KG1 (cell line): ENCODE data around the gene CBX6.

Experiments
- DNase-seq: peaks from one replicate; lab custom pipeline; 2025; lab: John Stamatoyannopoulos, UW

Gene CBX6

DNA sequence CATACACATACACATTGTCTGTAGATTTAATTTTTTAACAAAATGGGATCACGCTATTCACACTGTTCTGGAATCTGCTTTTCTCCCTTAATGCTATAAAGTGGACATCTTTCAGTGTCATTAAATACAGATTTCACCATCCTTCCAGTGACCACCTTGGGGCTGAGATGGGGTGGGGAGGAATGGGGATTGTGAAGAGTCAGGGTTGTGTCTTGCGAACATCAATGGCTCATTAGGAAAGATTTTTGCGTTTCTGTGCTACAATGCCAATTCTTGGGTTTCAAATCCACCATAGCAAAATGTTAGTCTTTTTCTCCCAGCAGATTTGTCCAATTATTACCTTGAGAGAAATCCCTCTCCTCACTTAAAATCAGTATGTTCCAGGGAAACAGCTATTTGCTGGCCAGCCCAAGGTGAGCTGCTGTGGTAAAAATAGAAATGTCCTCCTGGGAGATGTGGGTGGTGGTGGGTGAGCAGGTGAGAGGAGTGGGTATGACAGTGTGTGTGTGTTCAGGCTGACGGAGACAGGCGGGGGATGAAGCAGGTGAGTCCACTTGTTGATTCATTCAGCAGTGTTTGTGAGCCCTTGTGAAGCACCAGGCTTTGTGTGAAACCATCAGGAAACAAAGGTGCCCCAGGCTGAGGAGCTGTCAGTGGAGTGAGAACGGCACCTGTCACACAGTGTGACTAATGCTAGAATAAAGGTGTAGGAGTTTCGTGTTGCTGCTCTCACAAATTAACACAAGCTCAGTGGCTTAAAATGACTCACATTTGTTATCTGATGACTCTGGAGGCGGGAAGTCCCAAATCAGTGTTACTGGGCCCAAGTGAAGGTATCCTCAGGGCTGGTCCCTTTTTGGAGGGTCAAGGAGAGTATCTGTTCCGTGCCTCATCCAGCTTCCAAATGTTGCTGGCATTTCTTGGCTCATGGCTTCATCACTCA lies 1.7 kb upstream of the CBX6 start:
- DNase-seq: no peak

DNA sequence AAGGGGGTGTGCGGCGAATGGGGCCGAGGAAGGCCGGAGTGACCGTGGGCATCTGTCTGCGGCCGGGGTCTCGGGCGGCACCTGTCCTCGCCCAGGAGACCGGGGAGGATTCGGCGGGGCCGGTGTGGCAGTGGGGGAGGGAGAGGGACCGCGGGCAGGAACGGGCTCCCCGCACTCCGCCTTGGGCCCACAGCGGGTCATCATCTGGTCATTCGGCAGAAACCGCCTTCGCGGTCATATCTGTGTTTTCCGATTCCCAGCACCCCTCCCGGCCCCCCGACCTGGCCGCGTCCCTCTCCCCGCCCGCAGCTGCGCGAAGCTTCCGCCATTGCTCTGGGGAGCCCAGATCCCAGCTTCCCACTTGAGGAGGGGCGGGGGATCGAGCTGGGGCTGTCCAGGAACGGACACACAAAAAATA lies 824 bp upstream of the CBX6 start:
- DNase-seq: no peak

DNA sequence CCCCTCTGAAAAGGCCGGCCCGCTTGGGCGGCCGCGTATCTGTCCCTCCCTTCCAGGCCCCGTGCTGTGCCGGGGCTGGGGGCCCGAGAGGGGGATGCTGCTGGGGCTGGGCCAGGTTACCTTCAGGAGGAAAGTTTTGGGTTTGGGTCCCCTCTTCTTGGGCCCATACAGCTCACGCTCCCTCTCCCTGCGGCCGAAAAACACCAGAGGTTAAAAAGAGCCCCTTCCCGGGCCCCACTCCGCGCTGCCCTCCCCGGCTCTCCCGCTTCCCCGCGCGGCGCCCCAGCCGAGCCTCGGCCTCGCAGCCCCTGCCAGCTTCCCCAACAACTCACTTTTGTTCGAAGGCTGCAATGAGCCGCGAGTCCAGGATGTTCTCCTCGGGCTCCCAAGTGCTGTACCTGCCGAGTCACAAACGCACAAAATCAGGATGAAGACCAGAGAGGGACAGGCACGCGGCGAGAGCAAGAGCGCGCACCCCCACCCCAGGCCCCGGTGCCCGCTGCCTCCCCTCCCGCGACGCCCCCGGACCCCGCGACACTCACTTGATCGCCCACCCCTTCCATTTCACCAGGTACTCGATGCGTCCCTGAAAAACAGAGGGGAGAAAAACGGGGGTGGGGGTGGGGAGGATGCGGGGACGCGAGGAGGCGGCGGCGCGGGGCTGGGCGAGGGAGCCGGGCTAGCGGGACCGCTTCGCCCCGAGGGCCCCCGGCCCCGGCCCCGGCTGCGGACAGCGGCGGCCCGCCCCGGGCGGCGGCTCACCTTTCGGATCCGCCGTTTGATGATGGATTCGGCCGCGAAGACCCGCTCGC lies 450 bp downstream of the CBX6 start:
- peak; percentile 21 for DNase-seq

DNA sequence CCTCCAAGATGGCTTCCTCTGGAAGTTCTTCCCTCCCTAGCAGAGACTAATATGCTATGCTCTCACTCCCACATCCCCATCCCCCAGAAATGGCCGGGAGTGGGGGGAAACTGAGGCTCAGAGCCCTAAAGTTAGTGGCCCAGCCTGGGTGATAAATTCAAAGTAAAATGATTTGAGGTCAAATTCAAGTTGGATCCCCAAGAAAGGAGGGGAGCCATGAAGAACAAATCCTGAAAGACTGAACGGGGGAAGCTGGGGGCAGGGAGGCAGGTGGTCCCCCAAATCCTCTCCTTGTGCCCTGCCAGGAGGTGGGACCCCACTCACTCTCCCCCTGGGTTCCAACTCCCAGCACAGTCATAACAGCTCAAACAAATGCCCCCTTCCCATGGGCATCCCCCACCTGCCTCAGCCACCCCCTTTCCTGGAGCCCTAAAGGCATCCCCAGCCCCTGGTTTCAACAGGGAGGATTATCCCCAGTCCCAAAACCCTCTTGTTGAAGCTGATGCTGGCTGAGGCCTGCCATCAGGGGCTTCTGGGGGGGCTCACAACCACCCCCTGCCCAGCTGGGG lies 1.1 kb downstream of the CBX6 start:
- DNase-seq: no peak

DNA sequence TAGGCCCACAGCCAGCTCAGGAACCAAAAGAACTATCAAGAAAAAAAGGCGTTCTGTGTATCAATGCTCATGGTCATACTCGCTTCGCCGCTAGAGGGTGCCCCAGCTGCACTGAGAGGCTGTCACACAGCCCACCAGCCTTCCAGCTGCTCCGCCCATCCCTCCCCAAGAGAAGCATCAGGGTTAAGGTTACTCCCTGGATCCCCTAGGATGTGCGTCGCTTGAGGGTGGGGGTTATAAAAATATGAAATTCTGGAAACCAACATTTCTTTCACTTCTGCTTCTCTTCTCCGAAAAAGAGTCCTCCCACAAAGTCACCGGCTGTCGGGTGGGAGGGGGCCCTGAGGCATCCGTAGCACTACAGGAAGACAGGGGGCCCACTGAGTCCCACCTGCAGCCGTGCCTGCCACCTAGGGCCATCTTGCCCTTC lies 1.7 kb downstream of the CBX6 start:
- peak; percentile 46 for DNase-seq

DNA sequence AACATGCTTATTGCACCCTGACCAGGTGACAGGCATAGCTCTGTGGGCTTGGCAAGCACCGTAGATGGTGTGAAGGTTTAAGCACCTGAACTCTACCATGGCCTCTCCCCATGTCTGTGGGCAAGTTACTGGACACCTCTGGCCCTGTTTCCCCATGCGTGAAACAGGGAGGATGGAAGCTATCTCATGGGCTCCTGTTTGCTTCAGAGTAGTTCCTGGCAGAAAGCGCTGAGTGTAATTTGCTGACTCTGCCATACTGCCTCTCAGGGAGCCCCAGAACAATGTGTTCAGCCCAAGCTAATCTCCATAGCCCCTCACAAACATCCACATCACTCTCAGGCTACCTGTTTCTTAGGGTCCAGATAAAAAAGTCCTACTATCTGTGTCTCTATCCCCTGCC lies 2.4 kb downstream of the CBX6 start:
- DNase-seq: no peak

DNA sequence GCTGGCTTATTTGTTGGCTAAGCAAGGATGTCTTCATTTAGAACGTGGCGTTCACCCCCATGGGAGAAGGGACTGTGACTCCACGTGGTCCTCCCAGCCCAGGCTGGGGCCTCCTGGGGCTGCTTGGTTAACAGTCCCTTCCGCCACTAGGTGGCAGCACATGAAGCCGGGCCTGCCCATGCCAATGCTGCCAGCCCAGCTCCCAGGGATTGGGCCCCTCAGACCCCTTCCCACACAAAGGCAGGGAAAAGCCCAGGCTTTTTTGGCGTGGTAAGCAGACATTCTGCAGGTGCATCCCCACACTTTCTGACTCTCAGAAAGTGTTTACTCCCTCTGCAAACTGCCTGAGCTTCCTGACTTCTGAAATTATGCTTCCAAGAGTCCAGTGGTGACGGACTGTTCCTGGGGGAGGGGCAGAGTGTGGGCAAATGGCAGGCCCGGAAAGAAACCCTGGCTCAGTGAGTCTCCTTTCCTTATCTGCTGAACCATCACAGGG lies 3.1 kb downstream of the CBX6 start:
- DNase-seq: peak; percentile 20

DNA sequence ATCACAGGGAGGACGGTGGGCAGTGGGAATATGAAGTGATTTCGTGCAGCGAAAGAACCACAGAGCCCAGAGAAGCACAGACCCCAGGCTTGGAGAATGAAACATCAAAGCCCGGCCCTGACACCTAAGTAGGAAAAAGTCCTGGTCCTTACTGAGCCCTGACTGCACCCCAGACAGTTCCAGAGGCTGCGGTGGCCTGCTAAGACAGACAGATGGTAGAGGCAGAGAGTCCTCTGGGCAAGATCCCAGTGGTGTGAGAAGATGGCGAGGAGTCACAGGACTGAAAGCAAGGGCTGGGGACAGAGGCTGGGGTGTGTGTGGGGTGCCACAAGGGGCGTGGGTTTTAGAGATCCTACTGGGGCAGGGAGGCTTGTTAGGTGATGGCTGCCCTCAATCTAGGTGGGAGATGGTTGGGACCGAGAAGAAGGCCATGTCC lies 3.7 kb downstream of the CBX6 start:
- DNase-seq: no peak

DNA sequence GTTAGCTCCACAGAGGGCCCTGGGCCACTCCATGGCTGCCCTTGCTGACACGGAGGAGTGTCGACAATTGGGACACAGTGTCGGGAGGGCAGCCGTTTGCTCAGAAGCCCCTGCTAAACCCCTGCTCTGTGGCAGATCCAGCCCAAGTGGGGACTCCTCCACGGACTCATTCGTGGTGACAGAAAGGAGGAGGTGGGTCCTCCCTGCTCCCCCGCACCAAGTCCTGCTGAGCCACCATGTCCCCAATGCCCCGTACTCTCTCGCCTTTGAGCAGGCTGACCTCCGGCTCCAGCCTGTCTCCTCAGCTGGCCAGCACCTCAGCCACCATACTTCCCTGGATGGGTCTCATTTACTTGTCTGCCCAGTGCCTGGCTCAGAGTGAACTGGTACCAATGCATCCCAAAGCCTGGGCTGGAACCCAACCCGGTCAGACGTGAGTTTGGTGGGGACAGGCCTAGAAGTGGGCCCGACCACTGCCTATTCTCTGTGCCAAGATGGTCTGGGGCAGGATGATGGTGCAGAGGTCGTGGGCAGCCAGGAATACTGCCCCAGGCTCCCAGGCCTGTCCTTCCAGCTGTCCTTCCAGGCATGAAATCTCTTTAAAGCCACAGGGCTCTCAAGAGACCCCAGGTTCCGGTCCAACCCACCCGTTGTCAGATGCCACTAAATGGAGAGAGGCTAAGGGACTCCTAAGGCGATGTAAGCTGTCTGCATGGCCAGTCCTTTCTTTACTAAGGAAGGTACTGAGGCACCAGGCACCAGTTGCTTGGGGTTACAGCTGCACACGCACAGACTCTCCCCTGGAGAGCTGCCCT lies 4.3 kb downstream of the CBX6 start:
- DNase-seq: no peak

DNA sequence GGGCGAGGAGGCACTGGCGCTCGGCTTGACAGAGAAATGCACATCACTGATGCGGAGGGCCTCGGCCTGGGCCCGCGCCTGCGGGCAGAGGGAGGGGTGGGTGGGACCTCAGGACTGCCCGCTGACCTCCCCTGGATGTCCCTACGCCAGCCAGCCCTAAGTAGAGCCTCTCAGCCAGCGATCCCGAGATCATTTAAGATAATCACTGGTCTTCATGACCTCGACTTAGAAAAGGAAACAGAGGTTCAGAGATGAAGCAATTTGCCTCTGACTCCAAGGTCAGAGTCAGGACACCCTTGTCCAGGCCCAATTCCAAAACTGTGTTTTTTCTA lies 4.9 kb downstream of the CBX6 start:
- DNase-seq: no peak

DNA sequence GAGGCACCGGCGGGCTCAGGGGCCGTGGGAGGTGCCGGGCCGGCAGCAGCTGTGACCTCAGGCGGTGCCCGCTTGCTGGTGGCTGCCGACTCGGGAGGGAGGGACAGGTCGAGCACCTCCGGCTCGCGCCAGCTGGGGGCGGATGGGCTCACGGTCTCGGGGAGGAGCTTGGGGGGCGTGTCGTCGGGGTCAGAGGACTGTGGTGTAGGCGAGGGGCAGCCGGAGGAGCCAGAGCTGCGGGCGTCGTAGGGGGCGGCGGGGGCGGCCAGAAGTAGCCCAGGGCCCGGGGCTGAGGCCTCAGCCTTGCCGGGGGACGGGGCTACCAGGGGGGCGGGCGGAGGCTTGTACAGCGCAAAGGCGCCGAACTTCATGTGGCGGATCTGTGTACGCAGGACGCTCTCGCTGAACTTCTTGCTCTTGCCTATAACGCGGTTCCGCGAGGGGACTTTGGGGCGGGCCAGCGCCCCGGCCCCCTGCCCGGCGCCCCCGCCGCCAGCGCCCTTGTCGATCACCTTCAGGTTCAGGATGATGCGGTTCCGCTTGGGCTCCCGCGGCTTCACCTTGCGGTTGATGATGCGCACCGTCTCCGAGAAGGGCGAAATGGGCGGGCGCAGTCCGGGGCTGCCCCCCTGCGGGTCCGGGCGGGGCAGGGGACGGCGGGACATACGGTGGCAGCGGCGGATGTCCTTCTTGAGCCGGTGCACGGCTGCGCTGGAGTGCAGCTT lies 5.5 kb downstream of the CBX6 start:
- DNase-seq: no peak

DNA sequence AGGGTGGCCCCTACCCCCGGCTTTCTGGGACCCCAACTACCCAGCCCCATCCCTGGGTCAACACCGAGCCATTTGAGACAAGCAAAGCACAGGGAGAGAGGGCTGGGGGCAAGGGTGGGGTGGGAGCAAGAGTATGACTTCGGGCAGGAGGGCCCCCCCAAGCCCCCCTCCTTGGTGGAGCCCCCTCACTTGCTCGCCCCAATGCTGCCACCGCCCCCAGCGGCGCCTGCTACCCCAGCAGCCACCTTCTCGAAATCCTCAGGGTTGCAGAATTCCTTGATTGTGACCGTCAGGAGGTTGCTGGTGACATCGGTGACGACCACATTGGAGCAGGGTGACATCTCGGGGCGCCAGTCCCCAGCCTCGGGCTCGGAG lies 6.0 kb downstream of the CBX6 start:
- DNase-seq: no peak

DNA sequence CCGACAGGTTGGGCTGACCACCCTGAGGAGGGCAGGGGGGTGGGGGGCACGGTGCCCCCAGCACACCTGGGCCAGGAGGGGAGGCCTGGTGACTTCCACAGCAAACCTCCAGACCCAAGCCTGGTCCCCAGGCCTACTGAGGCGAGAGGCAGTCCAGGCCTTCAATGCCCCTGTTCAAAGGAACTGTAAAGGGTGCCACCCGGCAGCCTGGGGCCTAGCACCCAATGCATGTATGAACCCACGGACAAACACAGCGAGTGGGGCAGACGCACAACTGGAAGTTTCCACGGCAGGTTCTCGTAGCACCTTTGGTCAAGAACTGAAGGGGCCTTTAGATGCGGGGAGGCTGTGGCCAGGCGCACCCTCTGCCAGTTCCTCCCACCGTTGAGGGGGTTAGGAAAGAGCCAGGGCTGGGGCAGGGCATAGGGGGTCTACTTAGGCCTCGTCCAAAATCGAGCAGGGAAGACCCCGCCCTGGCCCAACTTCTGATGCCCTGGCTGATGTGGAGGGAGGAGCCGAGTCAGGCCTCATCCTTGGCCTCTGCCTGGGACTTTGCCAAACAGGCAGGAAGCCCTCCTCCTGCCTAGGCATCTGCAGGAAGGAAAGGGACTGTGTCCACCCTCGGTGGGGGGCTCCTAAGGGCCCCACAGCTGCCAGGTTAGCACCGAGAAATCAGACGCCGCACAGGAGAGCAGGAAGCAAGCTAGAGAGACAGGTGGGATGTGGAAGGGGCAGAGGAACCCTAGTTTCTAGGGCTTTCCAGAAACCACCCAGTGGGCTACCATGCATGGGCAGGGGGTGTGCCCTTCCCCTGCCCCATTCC lies 6.6 kb downstream of the CBX6 start:
- DNase-seq: no peak

DNA sequence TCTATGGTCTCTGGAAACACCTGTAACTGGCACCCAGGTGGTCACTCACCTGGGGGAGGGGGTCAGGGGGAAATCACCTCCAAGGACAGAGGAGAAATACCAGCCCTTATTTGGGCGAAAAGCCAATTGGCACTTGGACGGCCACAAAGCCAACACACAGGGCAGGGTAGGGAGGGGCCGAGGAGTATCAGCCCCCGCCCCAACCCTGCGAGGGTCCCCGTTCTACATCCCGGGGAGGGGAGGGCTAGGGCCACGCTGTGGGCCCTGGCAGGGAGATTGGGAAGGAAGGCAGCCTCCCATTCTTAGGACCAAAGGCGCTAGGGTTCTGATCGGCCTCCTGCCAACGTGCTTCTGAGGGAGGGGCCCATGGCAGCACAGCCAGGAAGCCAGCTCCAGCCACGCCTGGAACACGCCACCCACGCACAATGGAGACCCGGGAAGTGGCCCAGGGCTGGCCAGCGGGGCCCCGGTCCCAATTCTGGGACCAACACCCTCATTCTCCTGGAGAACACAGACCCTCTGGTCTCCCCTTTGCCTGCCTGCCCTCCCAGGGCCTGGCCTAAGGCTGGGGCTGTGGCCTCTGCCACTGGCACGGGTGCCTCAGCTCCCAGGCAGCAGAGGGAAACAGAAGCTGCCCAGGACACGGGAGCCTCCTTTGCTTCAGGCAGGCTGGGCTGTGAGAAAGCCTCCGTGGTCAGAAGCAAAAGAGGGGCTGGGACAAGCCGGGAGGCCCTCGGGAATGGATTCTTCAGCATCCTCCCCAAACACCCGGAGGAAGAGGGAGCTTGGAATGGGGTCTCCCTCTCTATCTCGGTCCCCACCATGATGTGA lies 7.4 kb downstream of the CBX6 start:
- no peak for DNase-seq

DNA sequence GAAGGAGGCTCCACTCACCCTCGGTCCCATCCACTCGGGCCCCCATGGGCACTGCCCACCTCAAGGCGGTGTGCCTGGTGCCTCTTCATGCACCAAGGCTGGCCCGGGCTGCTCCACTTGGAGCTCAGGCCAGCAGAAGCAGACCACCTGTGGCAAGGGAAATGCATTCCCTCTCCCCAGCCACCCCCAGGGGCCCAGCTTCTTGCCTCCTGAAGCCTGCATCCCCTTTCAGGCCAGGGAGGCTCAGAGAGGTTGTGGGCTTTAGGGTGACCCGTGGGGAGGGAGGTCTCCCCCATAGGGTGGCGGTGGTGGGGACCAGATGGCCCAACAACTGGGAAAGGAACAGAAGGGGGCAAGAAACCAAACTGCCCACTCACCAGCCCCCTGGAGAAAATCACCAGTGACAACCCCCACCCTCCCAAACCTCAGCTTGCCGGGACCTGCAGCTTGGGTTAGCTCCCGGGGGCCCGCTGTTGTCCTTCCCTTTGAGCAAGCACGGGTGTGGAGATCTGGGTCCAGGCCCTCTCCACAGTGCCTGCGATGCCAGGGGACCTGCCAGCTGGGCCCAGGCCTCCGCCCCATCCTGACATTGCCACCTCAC lies 8.4 kb downstream of the CBX6 start:
- DNase-seq: no peak

DNA sequence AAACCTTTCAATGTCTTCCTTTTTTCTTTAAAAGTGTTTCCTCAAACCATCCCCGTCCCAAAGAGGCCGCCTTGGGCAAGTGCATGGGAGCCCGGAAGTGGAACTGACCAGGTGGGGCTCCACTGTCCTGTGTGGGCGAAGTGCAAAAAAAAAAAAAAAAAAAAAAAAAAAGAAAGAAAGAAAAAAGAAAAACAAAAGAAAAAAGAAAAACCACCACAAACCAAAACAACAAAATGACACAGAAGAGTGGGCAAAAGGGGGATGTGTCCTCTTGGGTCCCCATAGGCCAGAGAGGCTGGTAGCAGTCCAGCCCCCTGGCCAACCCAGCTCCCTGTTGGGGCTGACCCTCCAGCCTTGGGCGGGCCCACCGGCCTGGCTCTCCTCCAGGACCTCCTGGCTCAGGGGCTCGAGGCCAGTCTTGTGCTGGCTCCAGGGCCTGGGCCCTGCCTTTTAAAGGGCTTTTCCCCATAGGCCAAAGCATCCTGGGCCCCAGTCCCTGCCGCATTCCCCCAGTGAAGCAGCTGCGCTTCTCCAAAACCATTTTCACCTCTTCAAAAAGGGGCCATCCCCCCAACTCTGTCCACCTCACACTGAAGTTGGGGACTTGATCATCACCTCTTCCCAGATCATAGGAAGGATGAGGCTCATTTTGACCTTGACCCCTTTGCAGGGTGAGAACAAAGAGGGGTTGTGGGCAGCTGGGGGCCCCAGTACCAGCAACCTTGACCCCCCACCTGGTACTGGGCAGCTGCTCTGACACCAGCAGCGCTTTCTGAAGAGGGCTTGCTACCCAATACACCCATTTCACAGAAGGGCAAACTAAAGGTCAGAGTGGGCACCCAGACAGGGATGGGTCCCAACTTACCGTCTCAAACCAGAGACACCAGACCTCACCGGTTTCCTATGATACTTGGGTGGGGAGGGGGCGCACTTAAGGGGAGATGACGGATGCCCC lies 9.4 kb downstream of the CBX6 start:
- no peak for DNase-seq

DNA sequence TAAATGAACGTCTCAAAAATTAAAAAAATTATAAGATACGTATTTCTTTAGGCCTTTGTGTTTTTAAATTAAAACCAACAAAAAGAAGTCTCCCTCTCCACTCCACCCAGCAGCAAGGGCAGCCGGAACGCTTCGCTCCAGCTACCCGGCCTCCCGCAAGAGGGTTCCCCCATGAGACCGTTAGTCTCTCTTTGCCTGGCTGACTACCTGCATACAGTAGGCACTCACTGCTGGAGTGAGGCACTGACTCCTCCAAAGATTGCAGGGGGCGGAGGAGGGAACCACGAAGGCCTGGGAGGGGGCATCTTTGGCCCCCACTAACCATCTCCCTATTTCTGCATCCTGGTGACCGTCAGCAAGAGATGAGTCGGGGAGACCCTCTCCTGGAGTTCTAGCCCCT lies 10.1 kb downstream of the CBX6 start:
- DNase-seq: no peak
